B cell (primary cell): ENCODE data around the gene OTOL1. TPM values are rescaled to one million over a fixed set of nuclear protein-coding genes. Genes with fewer than 3 reads are reported as not detected.
"Not testable (repeated sequence)": the region's sequence is repeated elsewhere in the genome, so short reads cannot be mapped to it uniquely, and the experiment has no call there.

Experiments used
- ATAC-seq: fragments of 200-7000 bp; cut with Tn5 transposase; one replicate; pipeline ENCODE4 v1.10.0; 2021; ENCODE audit warnings: low read depth, mild to moderate bottlenecking, moderate number of reproducible peaks, moderate library complexity
- CTCF ChIA-PET: fragments of 350-600 bp; sonication (Branson Sonifier 250); formaldehyde crosslinking; loops from one replicate; lab custom pipeline; 2021; ENCODE audit warnings: antibody characterized with exemption, inconsistent platforms; lab: Charles Lee
- POLR2A ChIA-PET: fragments of 350-600 bp; sonication (Branson Sonifier 250); formaldehyde crosslinking; loops from one replicate; lab custom pipeline; 2021; ENCODE audit warnings: antibody characterized with exemption; lab: Charles Lee
- DNase-seq: peaks from one replicate; pipeline ENCODE4 v3.0.0; 2013
- H2AFZ ChIP-seq: 2 replicates; pipeline ENCODE4 v1.6.1; 2012; ENCODE audit warnings: mild to moderate bottlenecking, low read depth, low read length; ENCODE audit not compliant: insufficient read depth, poor library complexity, severe bottlenecking
- H3K27ac ChIP-seq, 2 donors: 1 replicate in 1 of 2; 2 replicates in 1 of 2; pipeline ENCODE4 v1.5.1; 2012 to 2013; ENCODE audit warnings: low read length in 2 of 2, mild to moderate bottlenecking in 2 of 2, moderate library complexity in 1 of 2
- H3K27me3 ChIP-seq, 4 experiments: fragments of 200-600 bp in 1 of 4; sonication (generic) in 1 of 4; replicated peaks in 1 of 4; 1 replicate in 2 of 4; 2 replicates in 2 of 4; pipeline versions ENCODE4 v1.6.1 to v1.7.0; 2013 to 2016; ENCODE audit warnings: low read length in 3 of 4, mild to moderate bottlenecking in 2 of 4, mixed read lengths in 1 of 4, moderate library complexity in 1 of 4; ENCODE audit not compliant: insufficient read depth in 4 of 4, control insufficient read depth in 3 of 4; ENCODE audit errors: control extremely low read depth in 1 of 4
- H3K36me3 ChIP-seq, 2 experiments: replicated peaks in 1 of 2; 1 replicate in 1 of 2; 2 replicates in 1 of 2; pipeline versions ENCODE4 v1.6.1 to v1.7.1; 2013; ENCODE audit warnings: low read length in 1 of 2; ENCODE audit not compliant: insufficient read depth in 2 of 2, control insufficient read depth in 1 of 2; ENCODE audit errors: control extremely low read depth in 1 of 2, extremely low read depth in 1 of 2
- H3K4me1 ChIP-seq, 2 donors: fragments of 200-600 bp in 1 of 2; sonication (generic) in 1 of 2; 1 replicate in 1 of 2; 2 replicates in 1 of 2; pipeline versions ENCODE4 v1.5.1 to v1.6.1; 2013 to 2017; ENCODE audit warnings: low read length in 2 of 2; ENCODE audit not compliant: control insufficient read depth in 2 of 2, insufficient read depth in 2 of 2
- H3K4me2 ChIP-seq: replicated peaks from 2 replicates; pipeline ENCODE3; 2012; ENCODE audit warnings: mild to moderate bottlenecking, low read depth, low read length; ENCODE audit not compliant: poor library complexity, severe bottlenecking
- H3K4me3 ChIP-seq, 5 experiments: fragments of 200-600 bp in 1 of 5; sonication (generic) in 1 of 5; 1 replicate in 3 of 5; 2 replicates in 2 of 5; pipeline versions ENCODE4 v1.5.1 to v1.7.0; 2011 to 2016; ENCODE audit warnings: low read length in 4 of 5, mild to moderate bottlenecking in 4 of 5, low read depth in 2 of 5, control low read depth in 1 of 5, moderate library complexity in 1 of 5; ENCODE audit not compliant: insufficient read depth in 1 of 5; ENCODE audit errors: control extremely low read depth in 1 of 5, extremely low read depth in 1 of 5
- H3K79me2 ChIP-seq: fragments of 200-600 bp; sonication (generic); one replicate; pipeline ENCODE4 v1.6.0; 2016; ENCODE audit warnings: low read length; ENCODE audit not compliant: control insufficient read depth, insufficient read depth
- H3K9ac ChIP-seq: fragments of 200-600 bp; sonication (generic); 2 replicates; pipeline ENCODE4 v1.6.1; 2017; ENCODE audit warnings: mild to moderate bottlenecking, low read length, moderate library complexity
- H3K9me3 ChIP-seq, 3 donors: one replicate each; pipeline versions ENCODE4 v1.6.1 to v1.7.1; 2013; ENCODE audit warnings: low read length in 2 of 3; ENCODE audit not compliant: control insufficient read depth in 2 of 3, insufficient read depth in 1 of 3; ENCODE audit errors: control extremely low read depth in 1 of 3
- H4K20me1 ChIP-seq: 2 replicates; pipeline ENCODE4 v1.6.0; 2012; ENCODE audit warnings: mild to moderate bottlenecking, low read length; ENCODE audit not compliant: insufficient read depth, control insufficient read depth, poor library complexity, severe bottlenecking
- H3K27ac Mint-ChIP-seq: one replicate; pipeline ENCODE4 v1.8.0; 2021; ENCODE audit warnings: mixed read lengths
- H3K27me3 Mint-ChIP-seq: one replicate; pipeline ENCODE4 v1.8.0; 2021; ENCODE audit warnings: mixed read lengths
- H3K4me1 Mint-ChIP-seq: one replicate; pipeline ENCODE4 v1.8.0; 2021; ENCODE audit warnings: mixed read lengths
- H3K4me3 Mint-ChIP-seq: one replicate; pipeline ENCODE4 v1.8.0; 2021; ENCODE audit warnings: mixed read lengths
- H3K9me3 Mint-ChIP-seq: one replicate; pipeline ENCODE4 v1.8.0; 2022; ENCODE audit warnings: mixed read lengths; ENCODE audit not compliant: insufficient read depth
- EZH2 ChIP-seq: IDR thresholded peaks from 2 replicates; pipeline ENCODE4 v1.6.1; 2012; ENCODE audit warnings: borderline replicate concordance, low read depth, mild to moderate bottlenecking, moderate library complexity, low read length; ENCODE audit not compliant: insufficient read depth, poor library complexity, severe bottlenecking
- WGBS: methylation state at CpG from one replicate; pipeline ENCODE4 v1.1.5; 2013; ENCODE audit warnings: missing lambda C conversion rate; ENCODE audit not compliant: insufficient coverage; 5-methylcytosine and 5-hydroxymethylcytosine counted together
- intact Hi-C: fragments of 100-400 bp; cut with micrococcal nuclease; formaldehyde crosslinking; loops from one replicate; pipeline ENCODE4 v1.10.0; 2022
- polyA plus RNA-seq: library from polyadenylated mRNA; depleted of rRNA; stranded (reverse); fragments of >200 nt; gene quantifications from 2 replicates; pipeline ENCODE4 v1.2.3, GENCODE V29; 2012
- total RNA-seq, 2 donors: library from RNA; stranded (reverse); fragments of 120-200 nt in 1 of 2; gene quantifications; 1 replicate in 1 of 2; 2 replicates in 1 of 2; pipeline versions ENCODE4 v1.2.3 to v1.2.4, GENCODE V29; 2013 to 2022
- TF ChIP-seq, protein P1 (sequence below): fragments of 200-600 bp; IDR thresholded peaks from one replicate; pipeline ENCODE4 v1.8.0; 2022; ENCODE audit warnings: antibody characterized with exemption, mild to moderate bottlenecking

The OTOL1 gene
- total and polyA plus RNA-seq, 2 donors (not counting 1 experiment from before 2014, with no cell fraction given): not detected

- Histone ChIP-seq H3K36me3 (no peaks in the 10 kb centered on the region), H3K9me3 (peaks cover 0 to 1% (median 0%) of the 10 kb centered on the region in 3 donors), H3K9ac (no peak overlapping the region), H3K27me3 (no peaks in the 10 kb centered on the region), H4K20me1 (no peaks in the 10 kb centered on the region), H3K4me2 (no peak overlapping the region), H2AFZ (no peak overlapping the region), H3K27ac (no peak overlapping the region), H3K79me2 (no peaks in the 10 kb centered on the region), H3K4me1 (no peaks in the 10 kb centered on the region), H3K4me3 (no peak overlapping the region)
- Mint-ChIP-seq H3K27me3 (no peaks in the 10 kb centered on the region), H3K27ac (no peak overlapping the region), H3K4me1 (peaks cover 2% of the 10 kb centered on the region), H3K9me3 (peaks cover 3% of the 10 kb centered on the region), H3K4me3 (no peak overlapping the region)
- no peak for DNase-seq
- CTCF ChIA-PET: no interaction called here
- ATAC-seq: no peak
- intact Hi-C loops: no loop called here
- TF ChIP-seq EZH2: no peak
- TF ChIP-seq, protein P1, sequence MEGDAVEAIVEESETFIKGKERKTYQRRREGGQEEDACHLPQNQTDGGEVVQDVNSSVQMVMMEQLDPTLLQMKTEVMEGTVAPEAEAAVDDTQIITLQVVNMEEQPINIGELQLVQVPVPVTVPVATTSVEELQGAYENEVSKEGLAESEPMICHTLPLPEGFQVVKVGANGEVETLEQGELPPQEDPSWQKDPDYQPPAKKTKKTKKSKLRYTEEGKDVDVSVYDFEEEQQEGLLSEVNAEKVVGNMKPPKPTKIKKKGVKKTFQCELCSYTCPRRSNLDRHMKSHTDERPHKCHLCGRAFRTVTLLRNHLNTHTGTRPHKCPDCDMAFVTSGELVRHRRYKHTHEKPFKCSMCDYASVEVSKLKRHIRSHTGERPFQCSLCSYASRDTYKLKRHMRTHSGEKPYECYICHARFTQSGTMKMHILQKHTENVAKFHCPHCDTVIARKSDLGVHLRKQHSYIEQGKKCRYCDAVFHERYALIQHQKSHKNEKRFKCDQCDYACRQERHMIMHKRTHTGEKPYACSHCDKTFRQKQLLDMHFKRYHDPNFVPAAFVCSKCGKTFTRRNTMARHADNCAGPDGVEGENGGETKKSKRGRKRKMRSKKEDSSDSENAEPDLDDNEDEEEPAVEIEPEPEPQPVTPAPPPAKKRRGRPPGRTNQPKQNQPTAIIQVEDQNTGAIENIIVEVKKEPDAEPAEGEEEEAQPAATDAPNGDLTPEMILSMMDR: no peak
- POLR2A ChIA-PET: no interaction called here
Observed at GRCh38 chr3:161489395-161489794, 7.2 kb upstream of the OTOL1 start.

DNA sequence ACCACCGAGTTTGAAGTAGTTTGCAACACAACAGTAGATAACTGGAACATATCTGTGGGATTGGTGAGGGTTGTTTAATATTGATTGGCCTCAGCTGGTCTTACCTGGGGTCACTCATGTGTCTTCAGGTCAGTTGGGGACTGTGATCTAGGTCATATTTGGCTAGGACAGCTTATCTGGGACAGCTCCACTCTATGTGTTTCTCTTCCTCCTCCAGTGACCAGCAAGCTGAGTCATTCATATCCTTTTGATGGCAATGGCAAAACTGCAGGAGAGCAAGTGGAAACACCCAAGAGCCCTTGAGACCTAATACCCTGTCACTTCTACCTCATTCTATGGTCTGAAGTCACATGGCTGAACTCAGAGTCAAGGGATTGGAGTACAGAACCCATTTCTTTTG, 5.8 kb upstream of the OTOL1 start:
- not testable (repeated sequence) for H4K20me1 ChIP-seq, H3K4me1 Mint-ChIP-seq, H3K4me3 Mint-ChIP-seq

More for the DNA sequence above, 5.8 kb upstream of the OTOL1 start:
- H3K27me3 ChIP-seq, intact Hi-C loops, H3K27me3 Mint-ChIP-seq, CTCF ChIA-PET, H3K79me2 ChIP-seq, H3K27ac Mint-ChIP-seq, H3K36me3 ChIP-seq, ATAC-seq, H3K4me3 ChIP-seq, H3K9me3 ChIP-seq, H3K27ac ChIP-seq, H2AFZ ChIP-seq, POLR2A ChIA-PET, H3K9me3 Mint-ChIP-seq, H3K4me1 ChIP-seq, DNase-seq, H3K9ac ChIP-seq, H3K4me2 ChIP-seq: not testable (repeated sequence)
- WGBS: 78% methylated on average over 1 of the region's 1 CpG
